IMR-90 (cell line): ENCODE data around the gene FAM200C. TPM values are rescaled to one million over a fixed set of nuclear protein-coding genes. Genes with fewer than 3 reads are reported as not detected.

Source experiments
- ATAC-seq: fragments of 200-7000 bp; cut with Tn5 transposase; 2 replicates; pipeline ENCODE4 v1.9.1; 2020; ENCODE audit warnings: low read depth, mild to moderate bottlenecking, moderate library complexity
- BruUV-seq: library from RNA; stranded (reverse); fragments of 400-500 nt; replicated peaks from 2 replicates; lab custom pipeline; 2021; lab: Mats Ljungman, UMichigan
- CTCF ChIA-PET: fragments of 300-600 bp; formaldehyde crosslinking; extraction: SDS; loops from one replicate; lab custom pipeline; 2021; ENCODE audit warnings: antibody characterized with exemption; lab: Yijun Ruan, JAX
- POLR2A ChIA-PET: fragments of 300-600 bp; sonication (Branson Sonifier 250); formaldehyde crosslinking; loops from one replicate; lab custom pipeline; 2022; ENCODE audit warnings: antibody characterized with exemption; ENCODE audit not compliant: unreplicated experiment; lab: Charles Lee
- DNase-seq: peaks from one replicate; pipeline ENCODE4 v3.0.0; 2013
- H2AFZ ChIP-seq: replicated peaks from 2 replicates; pipeline ENCODE3; 2013; ENCODE audit warnings: low read length, mild to moderate bottlenecking; ENCODE audit not compliant: poor library complexity
- H2AK5ac ChIP-seq: 2 replicates; pipeline ENCODE4 v1.6.1; 2013; ENCODE audit warnings: low read depth, low read length, inconsistent platforms
- H2AK9ac ChIP-seq: replicated peaks from 2 replicates; pipeline ENCODE3; 2013; ENCODE audit warnings: mild to moderate bottlenecking, low read depth, low read length, moderate library complexity; ENCODE audit not compliant: poor library complexity
- H2BK120ac ChIP-seq: 2 replicates; pipeline ENCODE4 v1.6.1; 2013; ENCODE audit warnings: low read depth, low read length, inconsistent platforms
- H2BK15ac ChIP-seq: 3 replicates; pipeline ENCODE4 v1.6.1; 2013; ENCODE audit warnings: low read depth, low read length, inconsistent platforms
- H2BK20ac ChIP-seq: 2 replicates; pipeline ENCODE4 v1.6.1; 2013; ENCODE audit warnings: low read depth, mild to moderate bottlenecking, inconsistent platforms, low read length, moderate library complexity
- H2BK5ac ChIP-seq: 2 replicates; pipeline ENCODE4 v1.6.1; 2013; ENCODE audit warnings: mild to moderate bottlenecking, low read depth, low read length, inconsistent platforms; ENCODE audit not compliant: poor library complexity, severe bottlenecking
- H3K14ac ChIP-seq: replicated peaks from 2 replicates; pipeline ENCODE4 v1.6.1; 2013; ENCODE audit warnings: low read depth, low read length, inconsistent platforms
- H3K18ac ChIP-seq: 2 replicates; pipeline ENCODE4 v1.6.1; 2013; ENCODE audit warnings: low read depth, low read length, control low read depth
- H3K23ac ChIP-seq: 2 replicates; pipeline ENCODE4 v1.6.1; 2013; ENCODE audit warnings: low read depth, low read length, inconsistent platforms
- H3K27ac ChIP-seq: 2 replicates; pipeline ENCODE4 v1.5.1; 2013; ENCODE audit warnings: mild to moderate bottlenecking, control low read depth, low read length; ENCODE audit not compliant: insufficient read depth
- H3K27me3 ChIP-seq: 2 replicates; pipeline ENCODE4 v1.6.1; 2013; ENCODE audit warnings: low read length; ENCODE audit not compliant: control insufficient read depth, insufficient read depth
- H3K36me3 ChIP-seq: 2 replicates; pipeline ENCODE4 v1.6.1; 2013; ENCODE audit warnings: low read length, mixed read lengths; ENCODE audit not compliant: control insufficient read depth, insufficient read depth
- H3K4ac ChIP-seq: 2 replicates; pipeline ENCODE4 v1.6.1; 2013; ENCODE audit warnings: low read depth, low read length, inconsistent platforms
- H3K4me1 ChIP-seq: 2 replicates; pipeline ENCODE4 v1.6.1; 2013; ENCODE audit warnings: low read length, mixed read lengths; ENCODE audit not compliant: control insufficient read depth, insufficient read depth
- H3K4me2 ChIP-seq: 2 replicates; pipeline ENCODE4 v1.6.1; 2013; ENCODE audit warnings: low read depth, mild to moderate bottlenecking, control low read depth, low read length, moderate library complexity
- H3K4me3 ChIP-seq: 2 replicates; pipeline ENCODE4 v1.5.1; 2013; ENCODE audit warnings: low read depth, mild to moderate bottlenecking, control low read depth, low read length, moderate library complexity; ENCODE audit not compliant: insufficient read depth
- H3K56ac ChIP-seq: 2 replicates; pipeline ENCODE4 v1.6.1; 2013; ENCODE audit warnings: low read length, inconsistent platforms; ENCODE audit not compliant: insufficient read depth; ENCODE audit errors: extremely low read depth
- H3K79me1 ChIP-seq, 2 experiments: 2 replicates each; pipeline ENCODE4 v1.6.1; 2013; ENCODE audit warnings: low read length in 2 of 2, inconsistent platforms in 1 of 2, low read depth in 1 of 2
- H3K9ac ChIP-seq: 2 replicates; pipeline ENCODE4 v1.6.1; 2013; ENCODE audit warnings: low read depth, low read length, control low read depth
- H3K9me1 ChIP-seq: 2 replicates; pipeline ENCODE4 v1.6.1; 2013; ENCODE audit warnings: low read length, inconsistent platforms; ENCODE audit not compliant: insufficient read depth
- H3K9me3 ChIP-seq: 2 replicates; pipeline ENCODE4 v1.6.1; 2013; ENCODE audit warnings: low read length; ENCODE audit not compliant: control insufficient read depth, insufficient read depth
- H4K20me1 ChIP-seq: 2 replicates; pipeline ENCODE4 v1.6.1; 2013; ENCODE audit warnings: low read length, inconsistent platforms; ENCODE audit not compliant: insufficient read depth
- H4K5ac ChIP-seq: 2 replicates; pipeline ENCODE4 v1.6.1; 2013; ENCODE audit warnings: mild to moderate bottlenecking, low read depth, low read length, control low read depth
- H4K8ac ChIP-seq, 2 experiments: 2 replicates each; pipeline ENCODE4 v1.6.1; 2013; ENCODE audit warnings: low read depth in 2 of 2, low read length in 2 of 2, control low read depth in 1 of 2, inconsistent platforms in 1 of 2
- H4K91ac ChIP-seq: 2 replicates; pipeline ENCODE4 v1.6.1; 2013; ENCODE audit warnings: low read depth, low read length, inconsistent platforms; ENCODE audit not compliant: insufficient read depth
- BHLHE40 ChIP-seq: fragments of 150-350 bp; IDR thresholded peaks from 2 replicates; pipeline ENCODE4 v1.6.1; 2016; ENCODE audit warnings: mild to moderate bottlenecking, low read depth, low read length
- NFE2L2 ChIP-seq: fragments of 150-350 bp; IDR thresholded peaks from 2 replicates; pipeline ENCODE4 v1.6.1; 2016; ENCODE audit warnings: low read depth, mild to moderate bottlenecking, low read length
- RAD21 ChIP-seq: IDR thresholded peaks from 2 replicates; pipeline ENCODE4 v1.6.1; 2012; ENCODE audit warnings: low read length, improper control_type of control experiment
- RCOR1 ChIP-seq: IDR thresholded peaks from 2 replicates; pipeline ENCODE4 v1.6.1; 2012; ENCODE audit warnings: mild to moderate bottlenecking, low read length, improper control_type of control experiment; ENCODE audit not compliant: insufficient replicate concordance
- RFX5 ChIP-seq: IDR thresholded peaks from 2 replicates; pipeline ENCODE4 v1.8.0; 2012; ENCODE audit warnings: low read depth, mild to moderate bottlenecking, low read length, moderate library complexity
- SMC3 ChIP-seq: fragments of 150-350 bp; IDR thresholded peaks from 2 replicates; pipeline ENCODE4 v1.6.1; 2016; ENCODE audit warnings: low read depth, mild to moderate bottlenecking, antibody characterized with exemption, low read length, moderate library complexity
- WGBS, 2 experiments: methylation state at CpG; one replicate each; pipeline versions ENCODE4 v1.1.5 to v1.1.7; 2013; ENCODE audit warnings: missing lambda C conversion rate in 2 of 2; ENCODE audit not compliant: insufficient read length in 1 of 2; ENCODE audit errors: extremely low coverage in 2 of 2; 5-methylcytosine and 5-hydroxymethylcytosine counted together
- dilution Hi-C: fragments of 300-500 bp; cut with HindIII; formaldehyde crosslinking; loops from one replicate; pipeline ENCODE4 v1.14.3; 2018; ENCODE audit warnings: low sequenced_read_pairs; ENCODE audit not compliant: unreplicated experiment
- in situ Hi-C: fragments of 300-500 bp; cut with MboI; formaldehyde crosslinking; loops from 3 replicates; pipeline ENCODE4 v1.14.3; 2019; ENCODE audit warnings: low sequenced_read_pairs, inconsistent platforms, mixed read lengths
- intact Hi-C: fragments of 100-400 bp; cut with micrococcal nuclease; formaldehyde crosslinking; loops from 2 replicates; pipeline ENCODE4 v1.10.0; 2022
- polyA plus RNA-seq, 3 experiments: library from polyadenylated mRNA; depleted of rRNA; stranded (reverse); fragments of >200 nt; gene quantifications; 2 replicates each; pipeline ENCODE4 v1.2.3, GENCODE V29; 2012; ENCODE audit warnings: low replicate concordance in 1 of 3
- total RNA-seq: library from RNA; depleted of rRNA; stranded (reverse); fragments of >200 nt; gene quantifications from 2 replicates; pipeline ENCODE4 v1.2.3, GENCODE V29; 2012

Gene FAM200C
- total and polyA plus RNA-seq, 2 of the 4 experiments (the other 2 are of a cell fraction), result 1.7 to 6.3 TPM

DNA sequence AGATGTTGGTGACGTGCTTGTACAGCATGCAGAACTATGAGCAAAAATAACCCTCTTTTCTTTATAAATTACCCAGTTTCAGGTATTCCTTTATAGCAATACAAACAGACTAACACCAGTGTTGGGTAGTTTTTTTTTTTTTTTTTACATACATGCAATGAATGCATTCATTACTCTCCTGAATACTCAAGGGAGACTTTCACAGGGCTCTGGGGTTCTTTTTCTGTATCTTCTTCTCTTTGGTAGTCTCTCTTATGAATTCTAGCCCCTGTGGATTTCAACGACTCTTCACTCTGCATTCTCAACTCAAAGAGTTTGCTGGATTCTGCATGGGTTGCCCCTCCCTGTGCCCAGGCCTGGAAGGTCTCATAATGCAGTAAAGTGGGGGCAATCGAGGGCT, 49.6 kb upstream of the FAM200C start:
- intact Hi-C loops, result no loop called here
- no peak overlapping the region for H2BK20ac ChIP-seq
- no peak overlapping the region for H2AFZ ChIP-seq
- dilution Hi-C loops, result no loop called here
- H3K4ac ChIP-seq, result no peak overlapping the region
- in situ Hi-C loops, result no loop called here
- H3K23ac ChIP-seq, result no peak overlapping the region
- no peak overlapping the region for H3K4me2 ChIP-seq
- no peak overlapping the region for H3K56ac ChIP-seq
- H4K20me1 ChIP-seq, result no peaks in the 10 kb centered on the region
- H2BK120ac ChIP-seq, result no peak overlapping the region
- H3K9me3 ChIP-seq, result no peaks in the 10 kb centered on the region
- H3K4me3 ChIP-seq, result no peak overlapping the region
- no peak overlapping the region for H3K9ac ChIP-seq
- no peaks in the 10 kb centered on the region for H3K4me1 ChIP-seq
- H3K27ac ChIP-seq, result no peak overlapping the region
- H3K9me1 ChIP-seq, result no peaks in the 10 kb centered on the region
- no peak overlapping the region for H2AK5ac ChIP-seq
- H3K79me1 ChIP-seq, result no peaks in the 10 kb centered on the region
- no peak overlapping the region for H4K5ac ChIP-seq
- no peak overlapping the region for H2BK15ac ChIP-seq
- TF ChIP-seq NFE2L2 (no peak), RCOR1 (no peak), SMC3 (no peak), RAD21 (no peak), RFX5 (no peak), BHLHE40 (no peak)
- H4K8ac ChIP-seq, result no peak overlapping the region
- ChIA-PET POLR2A (no interaction called here), CTCF (interaction anchor here (1.1 kb wide), 1 partner anchor 11 kb away, joined by 5 read pairs; no protein-coding TSS in a partner anchor)
- H3K27me3 ChIP-seq, result peaks cover 11% of the 10 kb centered on the region
- H4K91ac ChIP-seq, result no peak overlapping the region
- H3K36me3 ChIP-seq, result no peaks in the 10 kb centered on the region
- no peak overlapping the region for H3K14ac ChIP-seq
- no TSS peak for BruUV-seq
- ATAC-seq (no peak), DNase-seq (no peak)
- no peak overlapping the region for H2BK5ac ChIP-seq
- H2AK9ac ChIP-seq, result no peak overlapping the region
- no CpG with 5 or more reads among the region's 3 CpGs for WGBS, 2 experiments
- no peak overlapping the region for H3K18ac ChIP-seq
